Keratinocyte (primary cell): ENCODE results near the gene VPS33B. TPM values are rescaled to one million over a fixed set of nuclear protein-coding genes. Genes with fewer than 3 reads are reported as not detected.

Experiments
- DNase-seq: peaks from one replicate; pipeline ENCODE4 v3.0.0-alpha.2; 2011; ENCODE audit warnings: low read depth, missing footprints, low spot score
- FAIRE-seq: peaks from 2 replicates; lab custom pipeline; 2011; peaks lifted over from hg19 to GRCh38; lab: Jason Lieb, UNC
- H2AFZ ChIP-seq: 2 replicates; pipeline ENCODE4 v1.6.0; 2012; ENCODE audit warnings: low read length, control low read depth, inconsistent platforms; ENCODE audit not compliant: control insufficient read depth
- H3K27ac ChIP-seq: 2 replicates; pipeline ENCODE4 v1.5.1; 2011; ENCODE audit warnings: low read length; ENCODE audit not compliant: control insufficient read depth, insufficient read depth
- H3K27me3 ChIP-seq: 3 replicates; pipeline ENCODE4 v1.6.0; 2011; ENCODE audit warnings: low read length; ENCODE audit not compliant: control insufficient read depth, insufficient read depth; ENCODE audit errors: extremely low read depth
- H3K36me3 ChIP-seq, 2 experiments: 2 replicates in 1 of 2; 3 replicates in 1 of 2; pipeline ENCODE4 v1.5.1; 2011; ENCODE audit warnings: low read length in 2 of 2, mild to moderate bottlenecking in 1 of 2; ENCODE audit not compliant: control insufficient read depth in 2 of 2, insufficient read depth in 2 of 2; ENCODE audit errors: extremely low read depth in 1 of 2
- H3K4me1 ChIP-seq: 3 replicates; pipeline ENCODE4 v1.5.1; 2011; ENCODE audit warnings: low read length; ENCODE audit not compliant: control insufficient read depth, insufficient read depth; ENCODE audit errors: extremely low read depth
- H3K4me2 ChIP-seq: 3 replicates; pipeline ENCODE4 v1.6.0; 2011; ENCODE audit warnings: low read depth, low read length; ENCODE audit not compliant: control insufficient read depth, insufficient read depth; ENCODE audit errors: extremely low read depth
- H3K4me3 ChIP-seq, 3 experiments: fragments of 200-600 bp in 1 of 3; sonication (generic) in 1 of 3; 2 replicates in 2 of 3; 3 replicates in 1 of 3; pipeline ENCODE4 v1.5.1; 2011 to 2016; ENCODE audit warnings: low read length in 3 of 3, mild to moderate bottlenecking in 3 of 3, control low read depth in 2 of 3, inconsistent platforms in 1 of 3, low read depth in 1 of 3, mixed read lengths in 1 of 3, mixed run types in 1 of 3, moderate library complexity in 1 of 3; ENCODE audit not compliant: control insufficient read depth in 2 of 3, insufficient read depth in 2 of 3; ENCODE audit errors: extremely low read depth in 1 of 3
- H3K79me2 ChIP-seq: 2 replicates; pipeline ENCODE4 v1.6.0; 2012; ENCODE audit warnings: low read length; ENCODE audit not compliant: control insufficient read depth, insufficient read depth
- H3K9ac ChIP-seq: 3 replicates; pipeline ENCODE4 v1.6.0; 2011; ENCODE audit warnings: low read length; ENCODE audit not compliant: control insufficient read depth, insufficient read depth; ENCODE audit errors: extremely low read depth
- H3K9me1 ChIP-seq: 3 replicates; pipeline ENCODE4 v1.6.0; 2011; ENCODE audit warnings: low read length; ENCODE audit not compliant: control insufficient read depth, insufficient read depth; ENCODE audit errors: extremely low read depth
- H3K9me3 ChIP-seq: 2 replicates; pipeline ENCODE4 v1.5.1; 2012; ENCODE audit warnings: low read depth, low read length; ENCODE audit not compliant: control insufficient read depth
- H4K20me1 ChIP-seq: 3 replicates; pipeline ENCODE4 v1.6.0; 2011; ENCODE audit warnings: low read length; ENCODE audit not compliant: control insufficient read depth, insufficient read depth; ENCODE audit errors: extremely low read depth
- CTCF ChIP-seq, 3 experiments: IDR thresholded peaks in 1 of 3; conservative IDR thresholded peaks in 1 of 3; optimal IDR thresholded peaks in 1 of 3; 2 replicates in 2 of 3; 3 replicates in 1 of 3; pipeline versions ENCODE3 to v1.5.1; 2011; ENCODE audit warnings: low read length in 3 of 3, mild to moderate bottlenecking in 3 of 3, moderate library complexity in 2 of 3, control low read depth in 1 of 3, inconsistent platforms in 1 of 3; ENCODE audit not compliant: insufficient read depth in 2 of 3; ENCODE audit errors: extremely low read depth in 1 of 3
- EZH2 ChIP-seq: IDR thresholded peaks from one replicate; pipeline ENCODE4 v1.6.1; 2012; ENCODE audit warnings: inconsistent platforms, mild to moderate bottlenecking, low read length, moderate library complexity
- dilution Hi-C: fragments of 300-500 bp; cut with MboI; formaldehyde crosslinking; loops from one replicate; pipeline ENCODE4 v1.7.0; 2020; ENCODE audit warnings: low sequenced_read_pairs; ENCODE audit not compliant: extremely low pct_ligation_motif_present
- polyA plus RNA-seq, 5 experiments: library from polyadenylated mRNA; depleted of rRNA in 3 of 5; stranded (reverse) in 3 of 5; stranded (forward) in 1 of 5; unstranded in 1 of 5; fragments of >200 nt; gene quantifications; 1 replicate in 1 of 5; 2 replicates in 3 of 5; 3 replicates in 1 of 5; pipeline versions ENCODE4 v1.2.1 to v1.2.3, GENCODE V29; 2011 to 2012; ENCODE audit warnings: missing spikeins in 2 of 5, low read depth in 1 of 5, low replicate concordance in 1 of 5

VPS33B gene
- polyA plus RNA-seq, 1 donor (not counting 4 experiments of a cell fraction or from before 2014, with no cell fraction given) = 20.2 TPM

GRCh38 chr15:90991587-90992285, 30.7 kb downstream of the VPS33B start:
- Histone ChIP-seq H3K27ac (no peak overlapping the region), H3K9me1 (no peaks in the 10 kb centered on the region), H3K36me3 (no peaks in the 10 kb centered on the region), H3K9me3 (no peaks in the 10 kb centered on the region), H4K20me1 (no peaks in the 10 kb centered on the region), H3K4me1 (peaks cover 7% of the 10 kb centered on the region), H3K27me3 (no peaks in the 10 kb centered on the region), H3K4me2 (peak overlapping the region; percentile 53), H3K79me2 (peaks cover 75% of the 10 kb centered on the region), H3K9ac (no peak overlapping the region), H3K4me3 (no peak overlapping the region), H2AFZ (peak overlapping the region; percentile 14)
- dilution Hi-C loops = no loop called here
- no peak for TF ChIP-seq CTCF (optimal IDR thresholded peaks at IDR 0.05 in 1 of 3, IDR thresholded peaks at IDR 0.05 in 1 of 3, conservative IDR thresholded peaks at IDR 0.05 in 1 of 3; ENCODE audit: extremely low read depth in 1 of 3, insufficient read depth in 2 of 3, low read length in 3 of 3)
- TF ChIP-seq EZH2 = no peak
- DNase-seq = no peak
- no peak for FAIRE-seq

- Histone ChIP-seq H2AFZ (no peak overlapping the region), H3K9ac (no peak overlapping the region), H3K79me2 (peaks cover 88% of the 10 kb centered on the region), H3K4me1 (peaks cover 7% of the 10 kb centered on the region), H4K20me1 (no peaks in the 10 kb centered on the region), H3K27ac (no peak overlapping the region), H3K36me3 (no peaks in the 10 kb centered on the region), H3K4me3 (no peak overlapping the region), H3K27me3 (no peaks in the 10 kb centered on the region), H3K9me1 (no peaks in the 10 kb centered on the region), H3K4me2 (no peak overlapping the region), H3K9me3 (no peaks in the 10 kb centered on the region)
- FAIRE-seq (no peak), DNase-seq (no peak)
- TF ChIP-seq EZH2 (no peak), CTCF (optimal IDR thresholded peaks at IDR 0.05 in 1 of 3, IDR thresholded peaks at IDR 0.05 in 1 of 3, conservative IDR thresholded peaks at IDR 0.05 in 1 of 3; ENCODE audit: extremely low read depth in 1 of 3, insufficient read depth in 2 of 3, low read length in 3 of 3) (no peak)
- dilution Hi-C loops = no loop called here
Observed at GRCh38 chr15:90990446-90990845, 31.9 kb downstream of the VPS33B start.
